Peyer's patch (tissue), 4 donors: ENCODE results near the gene KYAT1.

Experiments
- POLR2A ChIP-seq, 2 donors: fragments of 450-650 bp; IDR thresholded peaks; one replicate each; pipeline ENCODE4 v1.5.1; 2017; ENCODE audit warnings: antibody characterized with exemption in 2 of 2, mild to moderate bottlenecking in 2 of 2, moderate library complexity in 2 of 2
- TF ChIP-seq, protein P1 (sequence below), 6 experiments: fragments of 450-650 bp in 4 of 6; fragments of 200-600 bp in 2 of 6; sonication (generic) in 1 of 6; IDR thresholded peaks; one replicate each; pipeline ENCODE4 v1.5.1; 2017 to 2019; ENCODE audit warnings: antibody characterized with exemption in 6 of 6, mild to moderate bottlenecking in 3 of 6, moderate library complexity in 1 of 6

DNA sequence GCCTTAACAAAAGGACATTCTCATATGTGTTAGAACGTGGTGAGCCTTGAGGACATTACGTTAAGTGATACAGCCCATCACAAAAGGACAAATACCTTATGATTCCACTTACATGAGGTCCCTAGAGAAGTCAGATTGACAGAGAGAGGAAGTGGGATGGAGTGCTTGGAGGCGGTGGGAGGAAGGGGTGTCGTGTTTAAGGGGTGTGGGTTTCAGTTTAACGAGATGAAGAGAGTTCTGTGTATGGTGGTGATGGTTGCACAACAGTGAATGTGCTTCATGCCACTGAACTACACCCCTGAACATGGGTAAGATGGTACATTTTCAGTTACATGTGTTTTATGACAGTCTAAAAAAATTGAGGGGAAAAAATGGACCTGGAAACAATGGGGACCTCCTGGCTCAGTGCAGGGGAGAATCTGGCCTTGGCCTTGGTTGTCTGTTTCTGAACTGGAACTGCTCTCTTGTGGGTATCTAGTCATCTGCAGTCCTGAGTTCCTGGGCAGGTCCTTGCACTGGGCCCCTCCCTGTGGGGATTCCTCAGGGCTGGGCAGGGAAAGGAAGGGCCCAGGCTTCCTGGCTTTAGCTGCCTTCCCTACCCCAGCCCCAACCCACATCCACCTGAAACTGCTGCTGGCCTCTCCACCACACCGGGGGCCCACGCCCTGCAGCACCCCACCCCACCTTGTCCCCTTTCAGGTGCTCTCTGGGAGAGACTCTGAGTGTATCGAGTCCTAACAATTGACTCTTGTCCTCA is 18.0 kb upstream of the KYAT1 start:
- TF ChIP-seq, protein P1, sequence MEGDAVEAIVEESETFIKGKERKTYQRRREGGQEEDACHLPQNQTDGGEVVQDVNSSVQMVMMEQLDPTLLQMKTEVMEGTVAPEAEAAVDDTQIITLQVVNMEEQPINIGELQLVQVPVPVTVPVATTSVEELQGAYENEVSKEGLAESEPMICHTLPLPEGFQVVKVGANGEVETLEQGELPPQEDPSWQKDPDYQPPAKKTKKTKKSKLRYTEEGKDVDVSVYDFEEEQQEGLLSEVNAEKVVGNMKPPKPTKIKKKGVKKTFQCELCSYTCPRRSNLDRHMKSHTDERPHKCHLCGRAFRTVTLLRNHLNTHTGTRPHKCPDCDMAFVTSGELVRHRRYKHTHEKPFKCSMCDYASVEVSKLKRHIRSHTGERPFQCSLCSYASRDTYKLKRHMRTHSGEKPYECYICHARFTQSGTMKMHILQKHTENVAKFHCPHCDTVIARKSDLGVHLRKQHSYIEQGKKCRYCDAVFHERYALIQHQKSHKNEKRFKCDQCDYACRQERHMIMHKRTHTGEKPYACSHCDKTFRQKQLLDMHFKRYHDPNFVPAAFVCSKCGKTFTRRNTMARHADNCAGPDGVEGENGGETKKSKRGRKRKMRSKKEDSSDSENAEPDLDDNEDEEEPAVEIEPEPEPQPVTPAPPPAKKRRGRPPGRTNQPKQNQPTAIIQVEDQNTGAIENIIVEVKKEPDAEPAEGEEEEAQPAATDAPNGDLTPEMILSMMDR (IDR thresholded peaks at IDR 0.05) = no peak
- no peak for TF ChIP-seq POLR2A (IDR thresholded peaks at IDR 0.05)
